Loucy (cell line): Measurements from ENCODE around the gene RAB27B.
A peak's percentile ranks its signal among the peaks of the same experiment; 100 is the strongest.

Source experiments
- H2AFZ ChIP-seq: fragments of 200-600 bp; sonication (generic); 2 replicates; pipeline ENCODE4 v1.6.0; 2016; ENCODE audit warnings: antibody characterized with exemption, mild to moderate bottlenecking, low read length, moderate library complexity
- H3F3A ChIP-seq: fragments of 200-600 bp; 2 replicates; pipeline ENCODE4 v1.6.0; 2016; ENCODE audit warnings: antibody characterized with exemption, low read depth, mild to moderate bottlenecking
- H3K27me3 ChIP-seq: fragments of 200-600 bp; sonication (generic); 2 replicates; pipeline ENCODE4 v1.6.1; 2014; ENCODE audit warnings: low read length, mild to moderate bottlenecking; ENCODE audit not compliant: insufficient read depth, poor library complexity, severe bottlenecking
- H3K36me3 ChIP-seq: fragments of 200-600 bp; sonication (generic); 2 replicates; pipeline ENCODE4 v1.6.1; 2016; ENCODE audit warnings: low read length; ENCODE audit not compliant: insufficient read depth
- H3K4me1 ChIP-seq: fragments of 200-600 bp; sonication (generic); 2 replicates; pipeline ENCODE4 v1.5.1; 2014; ENCODE audit warnings: low read length, mild to moderate bottlenecking; ENCODE audit not compliant: insufficient read depth, poor library complexity, severe bottlenecking
- H3K4me2 ChIP-seq: fragments of 200-600 bp; sonication (generic); 2 replicates; pipeline ENCODE4 v1.6.0; 2014; ENCODE audit warnings: antibody characterized with exemption, low read length, low read depth, mild to moderate bottlenecking; ENCODE audit not compliant: poor library complexity, severe bottlenecking
- H3K4me3 ChIP-seq: fragments of 200-600 bp; sonication (generic); 2 replicates; pipeline ENCODE4 v1.5.1; 2014; ENCODE audit warnings: low read length, mild to moderate bottlenecking, mixed read lengths; ENCODE audit not compliant: poor library complexity, severe bottlenecking
- H3K79me2 ChIP-seq: fragments of 200-600 bp; sonication (generic); 2 replicates; pipeline ENCODE4 v1.6.1; 2014; ENCODE audit warnings: low read length; ENCODE audit not compliant: insufficient read depth
- H3K9ac ChIP-seq: fragments of 200-600 bp; sonication (generic); 2 replicates; pipeline ENCODE4 v1.6.0; 2014; ENCODE audit warnings: mild to moderate bottlenecking, low read depth, low read length, moderate library complexity; ENCODE audit not compliant: poor library complexity, severe bottlenecking
- H3K9me2 ChIP-seq: fragments of 200-600 bp; sonication (generic); replicated peaks from 2 replicates; pipeline ENCODE4 v1.6.1; 2016; ENCODE audit warnings: low read depth, low read length, mixed read lengths
- H3K9me3 ChIP-seq: fragments of 200-600 bp; sonication (generic); 2 replicates; pipeline ENCODE4 v1.6.1; 2014; ENCODE audit warnings: mild to moderate bottlenecking, antibody characterized with exemption, low read length, low read depth; ENCODE audit not compliant: insufficient read depth
- H4K20me1 ChIP-seq: fragments of 200-600 bp; sonication (generic); 2 replicates; pipeline ENCODE4 v1.6.0; 2014; ENCODE audit warnings: antibody characterized with exemption, low read length, mild to moderate bottlenecking; ENCODE audit not compliant: insufficient read depth, poor library complexity, severe bottlenecking
- EZH2phosphoT487 ChIP-seq: fragments of 200-600 bp; IDR thresholded peaks from 2 replicates; pipeline ENCODE4 v1.6.1; 2018; ENCODE audit warnings: antibody characterized with exemption, mild to moderate bottlenecking, moderate library complexity, borderline replicate concordance
- TF ChIP-seq, protein P1 (sequence below): fragments of 200-600 bp; sonication (generic); conservative IDR thresholded peaks from 2 replicates; pipeline ENCODE4 v1.5.1; 2014; ENCODE audit warnings: mild to moderate bottlenecking, antibody characterized with exemption, low read length

RAB27B gene

DNA sequence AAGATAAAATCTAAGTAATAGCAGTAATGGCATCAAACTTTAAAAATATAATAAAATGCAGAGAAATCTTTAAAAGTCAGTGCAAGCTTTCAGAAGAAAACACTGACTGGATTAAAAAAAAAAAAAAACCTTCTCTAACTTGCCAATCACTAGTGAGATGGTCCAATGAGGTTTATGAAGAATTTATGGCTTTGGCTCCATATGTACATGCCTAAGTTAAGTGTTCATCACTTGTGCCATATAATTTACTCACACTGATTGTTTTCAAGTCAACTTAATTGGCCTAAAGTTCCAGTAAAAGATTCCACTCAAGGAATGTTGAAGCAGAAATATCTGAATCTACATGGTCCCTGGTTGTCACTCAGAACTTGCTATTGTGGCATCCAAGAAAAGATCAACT is 40.7 kb upstream of the RAB27B start:
- Histone ChIP-seq H2AFZ (0 out of 2 replicates have a peak overlapping the region, but pooled peaks have one; percentile 6), H3K9me2 (no peaks in the 10 kb centered on the region), H4K20me1 (no peaks in the 10 kb centered on the region), H3K27me3 (no peaks in the 10 kb centered on the region), H3K79me2 (no peaks in the 10 kb centered on the region), H3K36me3 (no peaks in the 10 kb centered on the region), H3K4me1 (peaks cover 36% of the 10 kb centered on the region), H3K4me2 (peak overlapping the region; percentile 56), H3K9me3 (no peaks in the 10 kb centered on the region), H3K4me3 (peak overlapping the region; percentile 9), H3K9ac (no peak overlapping the region), H3F3A (peaks cover 6% of the 10 kb centered on the region; the same call in 1 of the 2 replicates)
- no peak for TF ChIP-seq EZH2phosphoT487
- TF ChIP-seq, protein P1, sequence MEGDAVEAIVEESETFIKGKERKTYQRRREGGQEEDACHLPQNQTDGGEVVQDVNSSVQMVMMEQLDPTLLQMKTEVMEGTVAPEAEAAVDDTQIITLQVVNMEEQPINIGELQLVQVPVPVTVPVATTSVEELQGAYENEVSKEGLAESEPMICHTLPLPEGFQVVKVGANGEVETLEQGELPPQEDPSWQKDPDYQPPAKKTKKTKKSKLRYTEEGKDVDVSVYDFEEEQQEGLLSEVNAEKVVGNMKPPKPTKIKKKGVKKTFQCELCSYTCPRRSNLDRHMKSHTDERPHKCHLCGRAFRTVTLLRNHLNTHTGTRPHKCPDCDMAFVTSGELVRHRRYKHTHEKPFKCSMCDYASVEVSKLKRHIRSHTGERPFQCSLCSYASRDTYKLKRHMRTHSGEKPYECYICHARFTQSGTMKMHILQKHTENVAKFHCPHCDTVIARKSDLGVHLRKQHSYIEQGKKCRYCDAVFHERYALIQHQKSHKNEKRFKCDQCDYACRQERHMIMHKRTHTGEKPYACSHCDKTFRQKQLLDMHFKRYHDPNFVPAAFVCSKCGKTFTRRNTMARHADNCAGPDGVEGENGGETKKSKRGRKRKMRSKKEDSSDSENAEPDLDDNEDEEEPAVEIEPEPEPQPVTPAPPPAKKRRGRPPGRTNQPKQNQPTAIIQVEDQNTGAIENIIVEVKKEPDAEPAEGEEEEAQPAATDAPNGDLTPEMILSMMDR, result no peak

DNA sequence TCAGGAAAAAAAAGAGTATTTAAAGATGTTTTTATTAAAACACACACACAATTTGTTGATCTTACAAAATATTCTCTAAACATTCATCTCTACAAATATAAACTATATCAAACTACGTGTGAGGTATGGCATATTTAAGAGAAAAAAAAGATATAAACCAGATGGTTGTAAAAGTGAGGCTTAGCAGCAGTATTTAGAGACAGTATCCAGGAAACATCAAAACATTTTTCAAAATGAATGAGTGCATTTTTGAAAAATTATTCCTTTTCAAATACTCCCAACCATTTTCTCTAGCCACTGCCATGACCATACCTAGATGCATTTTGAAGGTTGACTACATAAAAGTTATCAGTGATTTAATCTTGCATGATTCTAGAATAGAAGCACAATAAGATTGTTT is 38.2 kb upstream of the RAB27B start:
- Histone ChIP-seq H3K9me2 (no peaks in the 10 kb centered on the region), H3K4me2 (no peak overlapping the region), H4K20me1 (no peaks in the 10 kb centered on the region), H3F3A (peaks cover 6% of the 10 kb centered on the region; the same call in 1 of the 2 replicates), H3K4me1 (peaks cover 36% of the 10 kb centered on the region), H3K9ac (no peak overlapping the region), H3K79me2 (no peaks in the 10 kb centered on the region), H3K27me3 (no peaks in the 10 kb centered on the region), H3K4me3 (no peak overlapping the region), H2AFZ (no peak overlapping the region), H3K36me3 (no peaks in the 10 kb centered on the region), H3K9me3 (no peaks in the 10 kb centered on the region)
- TF ChIP-seq, protein P1, result no peak
- TF ChIP-seq EZH2phosphoT487, result no peak

DNA sequence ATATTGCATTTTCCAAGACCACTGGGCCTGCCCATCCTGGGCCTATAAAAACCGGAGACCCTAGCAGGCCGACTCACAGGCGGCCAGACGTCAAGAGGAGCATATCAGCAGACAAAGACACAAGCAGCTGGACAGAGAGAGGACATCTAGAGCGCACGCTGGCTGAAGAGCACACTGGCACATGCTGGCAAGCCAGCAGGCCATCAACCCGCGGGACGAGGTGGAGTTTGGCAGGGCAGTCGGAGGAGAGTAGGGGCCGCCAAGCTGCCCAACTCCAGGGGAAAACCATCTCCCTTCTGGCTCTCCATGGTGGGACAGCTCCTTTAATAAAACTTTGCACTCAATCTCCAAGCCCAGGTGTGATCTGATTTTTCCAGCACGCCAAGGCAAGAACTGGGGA is 36.6 kb upstream of the RAB27B start:
- Histone ChIP-seq H3K9ac (no peak overlapping the region), H3K4me3 (no peak overlapping the region), H4K20me1 (no peaks in the 10 kb centered on the region), H3K27me3 (no peaks in the 10 kb centered on the region), H2AFZ (no peak overlapping the region), H3K36me3 (no peaks in the 10 kb centered on the region), H3K79me2 (no peaks in the 10 kb centered on the region), H3K4me2 (no peak overlapping the region), H3K9me2 (no peaks in the 10 kb centered on the region), H3K9me3 (no peaks in the 10 kb centered on the region), H3F3A (peaks cover 6% of the 10 kb centered on the region; the same call in 1 of the 2 replicates), H3K4me1 (peaks cover 30% of the 10 kb centered on the region)
- TF ChIP-seq, protein P1, result no peak
- TF ChIP-seq EZH2phosphoT487, result no peak
